ENCODE results near the gene CARS2. TPM values are rescaled to one million over a fixed set of nuclear protein-coding genes. Genes with fewer than 3 reads are reported as not detected.

Gene CARS2
- total RNA-seq, 1 experiment from 2014 or later: 41.9 TPM

GRCh38 chr13:110624766-110625756 is 80.9 kb downstream of the CARS2 start:
- H3K4me2 ChIP-seq (ENCODE audit: insufficient read depth, insufficient read length, low read length): no peak overlapping the region
- H3K79me1 ChIP-seq (ENCODE audit: insufficient read depth, low read depth, low read length, poor library complexity, severe bottlenecking): peaks cover 10% of the 10 kb centered on the region
- H3K27ac ChIP-seq (ENCODE audit: insufficient read length, low read depth, low read length): no peak overlapping the region
- H4K91ac ChIP-seq (ENCODE audit: insufficient read length, low read depth, low read length): no peak overlapping the region
- H2BK20ac ChIP-seq (ENCODE audit: low read depth, low read length, poor library complexity, severe bottlenecking): no peak overlapping the region
- WGBS (ENCODE audit: extremely low coverage, insufficient read length, low lambda C conversion rate): no CpG with 5 or more reads among the region's 41 CpGs
- H3K27me3 ChIP-seq (ENCODE audit: insufficient read depth, low read length): no peaks in the 10 kb centered on the region
- H3K23me2 ChIP-seq (ENCODE audit: insufficient read length, low read depth, low read length, poor library complexity, severe bottlenecking): no peaks in the 10 kb centered on the region
- H4K8ac ChIP-seq (replicated peaks; ENCODE audit: insufficient read length, low read depth, low read length): no peak overlapping the region
- H2AK5ac ChIP-seq (ENCODE audit: insufficient read length, low read length): no peak overlapping the region
- TF ChIP-seq CTCF (conservative IDR thresholded peaks at IDR 0.05): no peak
- no peak for DNase-seq
- H2BK120ac ChIP-seq (ENCODE audit: low read depth, low read length, poor library complexity, severe bottlenecking): no peak overlapping the region
- peaks cover 13 to 16% of the 10 kb centered on the region in 2 experiments for H3K4me1 Mint-ChIP-seq
- H3T11ph ChIP-seq (ENCODE audit: low read length): no peak overlapping the region
- H3K9me3 ChIP-seq (ENCODE audit: control insufficient read depth, low read depth, low read length): no peaks in the 10 kb centered on the region
- H2BK12ac ChIP-seq (ENCODE audit: insufficient read length, low read depth, low read length): no peak overlapping the region
- H2AFZ ChIP-seq (ENCODE audit: low read length): no peak overlapping the region
- peaks cover 8 to 41% (median 41%) of the 10 kb centered on the region in 3 experiments; a peak in 6 of 7 replicates for H3K36me3 Mint-ChIP-seq (ENCODE audit: insufficient read depth in 1 of 3, low read depth in 3 of 3)
- no peak overlapping the region for H2BK5ac ChIP-seq (ENCODE audit: insufficient read length, low read length)
- no peak overlapping the region for H4K5ac ChIP-seq (ENCODE audit: insufficient read length, low read depth, low read length)
- no peaks in the 10 kb centered on the region for H3K9me3 Mint-ChIP-seq
- peaks cover 22% of the 10 kb centered on the region; the same call in 1 of the 2 replicates for H3K79me2 ChIP-seq (ENCODE audit: insufficient read depth, low read length)
- no peak overlapping the region for H3K18ac ChIP-seq (ENCODE audit: insufficient read length, low read depth, low read length)
- no peaks in the 10 kb centered on the region for H4K20me1 ChIP-seq (ENCODE audit: control insufficient read depth, insufficient read depth, insufficient read length)
- H3K9ac ChIP-seq (ENCODE audit: extremely low read depth, insufficient read length, low read length): no peak overlapping the region
- no peaks in the 10 kb centered on the region for H3K4me1 ChIP-seq (ENCODE audit: insufficient read depth, low read length)
- H3K56ac ChIP-seq (ENCODE audit: insufficient read length, low read depth, low read length): no peak overlapping the region
- no peak overlapping the region for H2BK15ac ChIP-seq (ENCODE audit: low read depth, low read length)
- H3K4me3 Mint-ChIP-seq: no peak overlapping the region
- H3K4ac ChIP-seq (ENCODE audit: low read depth, low read length): no peak overlapping the region
- H3K27ac Mint-ChIP-seq: peak overlapping the region; percentile 64 to 86 (median 75); a peak in 4 of 7 replicates
- no peak overlapping the region for H3K23ac ChIP-seq (ENCODE audit: insufficient read length, low read depth, low read length)
- no peak overlapping the region; the same call in 1 of the 2 replicates for H3K14ac ChIP-seq (ENCODE audit: insufficient read depth, low read length)
- H3K27me3 Mint-ChIP-seq (ENCODE audit: low read depth): no peaks in the 10 kb centered on the region
